Activated CD8-positive, alpha-beta memory T cell treated with anti-CD3 and anti-CD28 coated beads for 36 hours (primary cell): Measurements from ENCODE around the gene MORN2. TPM values are rescaled to one million over a fixed set of nuclear protein-coding genes. Genes with fewer than 3 reads are reported as not detected.

Source experiments
- total RNA-seq, 2 experiments: library from RNA; stranded (reverse); gene quantifications; one replicate each; pipeline ENCODE4 v1.2.3, GENCODE V29; 2021

Gene MORN2
- total RNA-seq, 2 experiments from 2014 or later: 12.8 to 13.9 TPM

Other genes with a start within 250 kb of the MORN2 start
- gene GALM, start 209.9 kb upstream of the MORN2 start, total RNA-seq: 10 to 100 TPM; 94.9 to 96.9 TPM
- gene SRSF7, start 124.6 kb upstream of the MORN2 start, total RNA-seq: 100 to 1,000 TPM; 358 to 371 TPM
- gene GEMIN6, start 97.8 kb upstream of the MORN2 start, total RNA-seq: 10 to 100 TPM; 42.8 to 44.6 TPM
- gene DHX57, start within 50 bp of the MORN2 start, total RNA-seq: 10 to 100 TPM; 24.1 to 27.6 TPM
- gene ARHGEF33, start 13.9 kb downstream of the MORN2 start, total RNA-seq: under 1 TPM; 0.42 to 0.89 TPM
- 10 to 100 TPM; 62.1 to 68.7 TPM for gene SOS1, start 245.1 kb downstream of the MORN2 start, total RNA-seq